H1 (cell line): ENCODE data around the gene ARHGAP21. TPM values are rescaled to one million over a fixed set of nuclear protein-coding genes. Genes with fewer than 3 reads are reported as not detected.

Source experiments
- CTBP2 ChIP-seq: IDR thresholded peaks from 2 replicates; pipeline ENCODE4 v1.7.0; 2011; ENCODE audit warnings: borderline replicate concordance, mild to moderate bottlenecking, moderate library complexity, mixed read lengths, low read length; ENCODE audit not compliant: insufficient read depth, insufficient read length
- EZH2 ChIP-seq: fragments of 200-600 bp; sonication (generic); IDR thresholded peaks from 2 replicates; pipeline ENCODE4 v1.7.1; 2012; ENCODE audit warnings: low read depth, mild to moderate bottlenecking, moderate library complexity, low read length, inconsistent platforms; ENCODE audit not compliant: severe bottlenecking
- KDM4A ChIP-seq: IDR thresholded peaks from one replicate; pipeline ENCODE4 v1.7.1; 2012; ENCODE audit warnings: low read depth, mild to moderate bottlenecking, moderate library complexity, low read length, inconsistent platforms; ENCODE audit not compliant: severe bottlenecking
- polyA plus RNA-seq, 7 experiments: library from polyadenylated mRNA; depleted of rRNA in 3 of 7; stranded (reverse) in 5 of 7; unstranded in 2 of 7; fragments of >200 nt in 5 of 7; fragments of 200-250 nt in 2 of 7; gene quantifications; 1 replicate in 5 of 7; 2 replicates in 1 of 7; 4 replicates in 1 of 7; pipeline versions ENCODE4 v1.2.1 to v1.2.3, GENCODE V29; 2011 to 2013; ENCODE audit warnings: missing spikeins in 2 of 7, mixed read lengths in 2 of 7
- total RNA-seq: library from RNA; stranded (reverse); fragmentation: NEBNext Ultra II Directional; extraction: Animal tissue kit (Norgen Biotek cat#: 25700); gene quantifications from 2 replicates; pipeline ENCODE4 v1.2.1, GENCODE V29; 2021

The ARHGAP21 gene
- total and polyA plus RNA-seq, 2 of the 8 experiments (the other 6 are each of a cell fraction or from before 2014, with no cell fraction given) = 14.4 to 35.3 TPM

- TF ChIP-seq EZH2 (no peak), CTBP2 (no peak), KDM4A (no peak)
Measured at GRCh38 chr10:24553051-24553612, 170.6 kb downstream of the ARHGAP21 start (continued).
